Activated CD8-positive, alpha-beta memory T cell treated with anti-CD3 and anti-CD28 coated beads, Interleukin-2, amount 50 U/mL, for 24 hours (primary cell): ENCODE data around the gene STAT1.

ENCODE experiments used
- DNase-seq: peaks from one replicate; pipeline ENCODE4 v3.0.0-alpha.2; 2020; ENCODE audit errors: extremely low read depth

The STAT1 gene

DNA sequence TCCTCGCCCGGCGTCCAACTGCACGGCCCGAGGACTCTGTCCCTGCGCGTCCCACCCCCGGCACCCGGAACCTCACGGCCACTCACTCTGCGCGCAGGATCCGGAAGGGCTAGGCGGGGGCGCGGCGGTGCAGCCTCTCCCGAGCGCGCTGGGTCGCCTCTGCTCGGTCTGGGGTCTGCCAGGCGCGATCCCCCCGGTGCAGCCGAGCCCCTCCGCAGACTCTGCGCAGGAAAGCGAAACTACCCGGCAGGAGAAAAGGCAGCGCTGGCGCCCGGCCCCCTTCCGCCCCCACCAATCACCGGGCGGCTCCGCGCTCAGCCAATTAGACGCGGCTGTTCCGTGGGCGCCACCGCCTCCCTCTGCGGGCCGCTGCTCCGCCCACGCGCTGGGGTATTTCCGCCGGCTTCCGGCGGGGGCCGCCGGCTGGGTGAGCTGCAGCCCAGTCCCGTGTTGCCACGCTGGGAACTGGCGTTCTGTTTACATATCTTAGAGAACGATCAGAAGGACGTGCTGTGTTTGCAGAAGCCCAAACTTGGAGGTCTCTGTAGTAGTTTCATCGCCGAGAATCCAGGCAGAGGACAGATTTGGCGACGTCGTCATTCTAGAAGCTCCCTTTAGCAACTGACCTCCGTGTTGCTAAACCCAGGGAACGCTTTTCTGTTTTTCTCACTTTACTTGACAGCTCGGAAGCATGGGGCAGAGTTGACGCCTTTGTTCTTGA lies at the start of gene STAT1:
Gene STAT1 (minus strand): TSS at position 240 of the 721 bp plus-strand sequence. CDS start 4,168 bp downstream, outside the sequence.
- DNase-seq: peak; percentile 86

DNA sequence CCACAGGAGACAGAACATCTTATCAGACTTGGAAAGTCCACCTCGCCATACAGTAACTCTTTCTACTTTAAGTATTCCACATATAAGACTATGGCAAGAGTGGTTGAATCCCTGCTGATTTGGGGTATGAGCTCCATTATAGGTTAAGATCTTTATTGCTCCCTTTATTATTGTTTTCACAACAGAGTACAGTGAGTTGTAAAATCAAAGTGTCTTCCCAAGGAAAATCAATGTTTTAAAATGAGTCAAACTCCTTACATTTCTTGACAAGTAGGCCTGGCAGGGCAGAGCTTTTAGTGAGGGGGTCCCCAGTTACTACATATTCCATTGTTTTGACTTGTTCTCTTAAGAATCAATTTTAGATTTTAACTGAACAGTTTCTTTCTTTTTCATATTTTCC lies 49.6 kb upstream of the STAT1 start:
- DNase-seq: no peak

DNA sequence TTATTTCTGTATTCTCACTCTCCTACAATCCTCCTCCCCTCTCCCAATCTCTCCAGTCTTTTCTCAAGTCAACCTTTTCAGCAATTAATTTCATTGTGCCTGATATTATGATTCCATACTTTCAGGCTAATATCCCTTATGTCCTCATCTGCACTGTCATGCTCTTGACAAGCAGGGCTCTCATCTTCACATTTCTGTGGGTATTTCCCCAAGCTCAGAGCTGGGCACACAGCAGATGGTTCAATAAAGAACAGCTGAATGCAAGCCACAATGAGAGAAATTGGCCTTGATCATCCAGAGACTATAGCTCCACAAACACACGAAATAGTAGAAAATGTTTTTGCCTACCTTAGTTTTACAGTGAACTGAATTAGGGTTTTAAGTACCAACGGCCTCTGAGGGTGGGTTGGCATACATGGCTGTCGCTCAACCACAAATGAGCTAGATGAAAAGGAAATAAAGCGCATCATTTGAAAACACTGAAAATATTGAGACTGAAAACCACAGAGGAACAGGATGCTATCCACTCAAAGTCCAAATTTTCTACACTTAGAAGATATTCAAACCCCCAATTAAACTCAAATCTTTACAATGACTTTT lies 47.5 kb upstream of the STAT1 start:
- no peak for DNase-seq

DNA sequence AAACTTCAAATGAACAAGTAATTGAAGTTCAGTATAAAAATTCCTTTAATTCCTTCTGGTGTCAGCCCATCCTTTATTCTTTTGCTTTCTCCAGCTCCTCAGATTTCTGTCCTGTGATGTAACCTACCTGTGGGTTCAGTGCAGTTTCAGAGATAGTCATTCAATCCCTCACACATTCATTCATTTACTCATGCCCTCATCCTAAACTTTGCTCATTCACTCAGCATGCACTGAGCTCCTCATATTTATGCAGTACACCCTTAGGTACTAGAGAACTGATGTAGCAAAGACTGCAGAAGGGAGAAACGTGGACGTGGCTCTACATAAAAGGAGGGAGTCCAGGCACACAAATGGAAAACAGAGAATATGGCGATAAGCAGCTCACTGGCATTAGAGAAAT lies 45.3 kb upstream of the STAT1 start:
- no peak for DNase-seq

DNA sequence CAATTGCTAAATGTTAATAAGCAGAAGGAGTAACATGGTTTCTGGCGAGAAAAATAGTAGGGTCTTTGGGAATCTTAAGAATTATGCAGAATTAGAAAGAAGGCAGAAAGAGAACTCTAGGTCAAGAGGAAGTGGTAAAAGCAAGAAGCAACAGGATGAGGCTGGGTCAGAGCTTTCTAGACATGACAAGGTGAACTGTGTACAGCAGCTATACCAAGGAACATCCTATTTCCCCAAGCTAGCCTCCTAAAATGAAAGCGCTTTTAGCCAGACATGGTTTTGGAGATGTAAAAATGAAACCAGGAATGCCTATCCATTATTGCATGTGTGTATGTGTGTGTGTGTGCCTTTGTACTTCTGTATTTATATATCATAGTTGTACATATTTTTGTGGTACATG lies 42.3 kb upstream of the STAT1 start:
- no peak for DNase-seq

DNA sequence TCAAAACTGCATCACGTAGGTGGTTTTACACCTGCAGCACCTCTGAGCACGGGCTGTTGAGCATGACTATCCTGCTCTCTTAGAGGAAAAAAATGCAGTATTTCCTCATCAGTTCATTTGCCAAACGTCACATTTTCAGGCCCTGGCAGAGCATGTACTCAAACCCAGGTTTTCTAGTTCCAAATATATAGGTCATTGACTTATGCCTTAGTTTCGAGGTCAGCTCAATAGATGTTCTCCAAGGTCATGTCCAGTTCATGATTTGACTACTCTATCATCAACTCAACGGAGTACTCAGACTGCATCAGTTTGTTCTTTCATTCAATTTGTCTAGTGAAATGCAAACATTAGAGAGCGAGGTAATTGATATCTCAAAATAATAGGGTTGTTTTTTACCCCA lies 39.3 kb upstream of the STAT1 start:
- no peak for DNase-seq

DNA sequence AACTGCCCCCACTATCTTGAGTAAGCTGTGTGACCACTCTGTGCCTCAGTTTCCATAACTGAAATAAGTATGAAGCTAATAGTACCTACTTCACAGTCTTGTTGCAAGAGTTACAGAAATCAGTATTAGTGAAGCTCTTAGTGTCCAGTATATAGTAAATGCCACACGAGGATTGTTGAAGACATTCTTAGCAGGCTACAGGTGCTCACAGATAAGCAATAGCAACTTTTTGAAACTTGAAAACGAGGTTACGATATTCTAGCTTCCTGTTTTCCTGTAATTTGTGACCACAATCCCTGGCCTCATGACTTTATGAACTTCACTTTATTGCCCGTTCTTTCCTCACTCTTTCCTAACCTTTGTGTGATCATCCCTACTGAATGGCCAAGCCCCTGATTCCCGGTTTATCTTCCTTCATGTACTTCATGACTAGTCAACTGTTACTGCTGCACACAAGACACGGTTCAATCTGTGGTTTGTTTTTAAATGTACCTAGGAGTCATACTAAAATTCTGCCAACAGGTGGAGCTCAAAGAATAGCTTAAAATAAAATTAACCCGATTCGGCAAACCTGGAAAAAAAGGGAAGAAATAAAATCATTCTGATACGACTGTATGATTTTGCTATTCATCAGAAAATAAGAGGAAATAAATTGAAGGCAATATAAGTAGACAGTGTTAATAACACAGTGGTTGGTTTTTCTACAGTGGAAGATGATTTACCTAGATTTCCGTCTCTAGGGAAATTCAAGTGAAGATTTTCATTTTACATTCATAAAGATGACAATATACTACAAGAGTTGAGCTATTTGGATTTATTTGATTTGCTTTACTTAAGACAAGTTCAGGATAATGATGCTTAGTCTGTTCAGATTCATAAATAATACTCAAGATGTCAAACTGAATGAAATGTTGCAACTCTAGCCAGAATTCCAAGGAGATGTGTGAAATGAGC lies 38.1 kb upstream of the STAT1 start:
- DNase-seq: no peak

DNA sequence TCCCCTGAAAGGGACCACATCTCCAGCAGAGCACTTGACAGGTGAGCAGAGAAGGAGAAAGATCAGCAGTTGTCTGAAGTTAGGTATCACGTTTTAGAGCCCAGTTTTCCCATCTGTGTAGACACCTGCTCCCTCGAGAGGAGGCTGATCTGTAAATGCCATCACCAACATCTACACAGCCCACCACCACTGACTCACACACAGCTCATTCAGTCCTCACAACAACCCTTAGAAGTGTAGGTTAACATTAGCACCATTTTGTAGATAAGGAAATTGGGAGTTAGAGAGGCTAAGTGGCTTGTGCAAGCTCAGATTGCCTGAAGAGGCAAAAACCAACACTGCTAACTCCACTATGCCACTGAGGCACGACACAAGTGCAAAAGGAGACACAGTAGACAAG lies 37.2 kb upstream of the STAT1 start:
- no peak for DNase-seq

DNA sequence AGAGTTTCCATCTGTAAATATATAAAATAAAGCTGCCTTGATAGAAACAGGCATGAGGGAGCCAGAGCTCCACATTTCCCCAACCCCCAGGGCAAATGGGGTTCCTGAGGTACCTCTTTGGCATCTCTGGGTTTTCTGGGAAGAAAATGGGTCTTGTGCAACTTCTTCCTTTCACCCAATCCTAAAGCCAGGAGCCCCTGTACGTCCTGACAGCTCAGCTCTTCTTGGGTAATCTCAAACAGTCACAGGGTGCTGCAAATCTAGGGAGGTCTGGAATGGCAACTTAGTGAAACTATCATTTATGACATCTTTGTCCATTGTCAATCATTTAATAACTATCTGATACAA lies 36.6 kb upstream of the STAT1 start:
- DNase-seq: no peak

DNA sequence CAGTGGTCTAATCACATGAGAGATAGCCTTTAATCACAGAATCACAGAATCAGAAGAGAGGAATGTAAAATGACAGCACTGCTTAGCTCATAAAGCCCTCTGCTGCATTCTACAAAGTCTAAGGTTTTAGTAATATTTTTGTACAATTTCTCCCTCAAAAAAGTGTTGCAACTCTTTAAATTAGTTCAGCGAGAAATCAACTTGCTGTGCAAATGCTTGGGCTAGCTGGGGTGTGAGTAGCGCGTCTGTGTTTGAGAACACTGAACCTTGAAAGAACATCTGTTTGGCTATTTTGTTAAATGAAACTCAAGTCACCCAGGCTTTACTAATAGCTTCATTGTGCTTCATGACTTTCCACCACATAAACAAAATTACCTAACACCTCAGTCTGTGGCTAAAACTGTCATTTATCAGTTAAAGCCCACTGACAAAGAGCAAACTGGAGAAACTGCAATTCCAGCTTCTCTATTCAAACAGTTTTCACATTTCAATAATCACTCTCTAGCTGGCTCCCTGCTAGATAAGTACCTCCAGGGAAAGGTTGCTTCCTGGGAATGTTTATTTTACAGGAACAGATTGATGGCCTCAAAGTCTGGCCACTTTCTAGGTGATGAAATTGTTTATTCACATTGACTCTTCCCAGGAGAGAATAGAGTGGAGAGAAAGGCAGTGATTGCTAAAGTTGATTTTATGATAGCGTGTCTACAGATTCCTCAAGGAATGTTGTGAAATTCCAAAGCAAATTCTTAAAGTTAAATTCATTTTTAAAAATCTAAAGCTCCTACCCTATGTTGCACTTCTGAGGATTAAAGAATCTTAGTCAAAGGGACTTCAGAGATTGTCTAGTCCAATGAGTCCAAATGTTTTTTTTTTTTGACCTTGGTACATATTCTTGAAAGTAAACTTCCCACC lies 36.0 kb upstream of the STAT1 start:
- DNase-seq: no peak

DNA sequence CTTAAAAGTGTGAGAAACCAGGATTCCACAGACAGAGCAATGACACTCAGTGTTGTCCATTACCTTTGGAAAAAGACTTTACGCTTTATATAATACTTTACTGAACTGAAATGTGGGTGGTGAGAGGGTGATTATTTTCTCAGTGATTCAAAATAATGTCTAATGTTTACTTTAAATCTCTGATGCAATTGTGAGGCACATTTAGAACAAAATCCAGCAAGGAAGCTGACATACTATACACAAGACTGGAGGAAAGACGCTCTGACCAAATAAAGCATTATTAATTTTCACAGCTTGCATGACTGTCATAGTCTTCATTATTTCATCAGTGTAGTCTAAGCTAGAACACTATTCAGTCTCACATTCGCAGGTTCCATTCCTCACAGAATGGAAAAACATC lies 34.1 kb upstream of the STAT1 start:
- no peak for DNase-seq

DNA sequence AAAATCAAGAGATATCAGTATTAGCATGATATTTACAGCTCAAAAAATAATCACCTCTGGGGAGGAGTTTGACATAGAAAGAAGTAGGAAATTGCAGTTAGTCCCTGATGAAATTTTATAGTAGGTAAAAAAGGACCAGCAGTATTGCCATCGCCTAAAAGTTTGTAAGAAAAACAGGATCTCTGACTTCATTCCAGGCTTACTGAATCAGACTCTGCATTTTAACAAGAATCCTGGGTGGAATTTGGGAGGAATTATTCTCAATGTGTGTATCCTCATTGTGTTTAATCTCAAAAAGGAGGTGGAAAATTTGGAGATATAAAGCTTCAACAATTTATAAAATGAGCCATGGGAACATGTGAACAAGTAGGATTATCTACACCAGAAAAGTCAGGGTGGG lies 31.2 kb upstream of the STAT1 start:
- DNase-seq: no peak

DNA sequence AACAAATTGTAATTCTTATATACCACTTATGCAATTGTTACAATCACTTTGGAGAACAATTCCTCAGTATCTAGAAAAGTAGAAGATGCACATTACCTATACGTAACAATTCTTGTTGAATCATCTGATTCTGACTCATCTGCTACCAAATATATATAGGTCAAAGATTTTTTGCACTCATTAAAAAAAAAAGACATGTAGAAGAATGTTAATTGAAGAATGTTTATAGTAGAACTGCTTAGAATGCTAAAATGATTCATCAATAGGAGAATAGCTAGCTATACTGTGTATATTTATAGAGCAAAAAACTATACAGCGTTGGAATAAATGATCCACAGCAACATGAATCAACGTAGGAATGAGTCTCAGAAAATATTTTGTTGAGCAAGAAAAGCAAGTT lies 29.5 kb upstream of the STAT1 start:
- DNase-seq: no peak

DNA sequence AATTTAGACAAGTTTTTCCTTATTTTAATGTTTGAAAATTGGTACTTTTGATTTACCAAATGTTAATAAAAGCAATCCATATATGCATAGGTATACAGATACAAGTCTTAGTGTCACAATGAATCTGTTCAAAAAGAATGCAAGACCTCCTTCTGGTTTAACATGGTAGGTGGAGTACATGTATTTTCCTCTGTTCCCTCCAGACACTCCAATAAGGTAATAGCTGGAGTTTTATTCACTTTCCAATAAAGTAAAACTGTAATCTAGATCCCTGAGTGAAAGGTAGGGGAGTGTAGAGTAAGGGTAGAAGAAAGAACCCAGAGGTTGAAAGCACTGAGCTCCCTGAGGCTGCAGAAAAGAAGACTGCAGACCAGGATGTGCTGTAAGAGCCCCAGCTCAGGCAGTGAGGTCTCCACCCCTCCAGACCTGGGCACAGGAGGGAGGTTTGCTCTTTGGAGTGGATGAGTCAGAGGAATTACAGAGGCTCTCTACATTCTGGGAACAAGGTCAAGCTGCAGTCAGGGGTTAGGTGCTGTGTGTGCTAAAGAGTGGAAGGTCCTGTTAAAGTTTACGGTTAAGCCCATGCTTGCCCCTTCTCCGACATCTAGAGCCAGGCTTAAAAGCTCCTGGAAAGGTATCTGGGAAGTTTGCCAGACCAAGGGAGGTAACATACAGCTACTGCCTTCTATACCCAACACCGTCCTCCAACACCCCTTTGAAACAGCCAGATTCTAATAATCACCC lies 27.6 kb upstream of the STAT1 start:
- DNase-seq: no peak

DNA sequence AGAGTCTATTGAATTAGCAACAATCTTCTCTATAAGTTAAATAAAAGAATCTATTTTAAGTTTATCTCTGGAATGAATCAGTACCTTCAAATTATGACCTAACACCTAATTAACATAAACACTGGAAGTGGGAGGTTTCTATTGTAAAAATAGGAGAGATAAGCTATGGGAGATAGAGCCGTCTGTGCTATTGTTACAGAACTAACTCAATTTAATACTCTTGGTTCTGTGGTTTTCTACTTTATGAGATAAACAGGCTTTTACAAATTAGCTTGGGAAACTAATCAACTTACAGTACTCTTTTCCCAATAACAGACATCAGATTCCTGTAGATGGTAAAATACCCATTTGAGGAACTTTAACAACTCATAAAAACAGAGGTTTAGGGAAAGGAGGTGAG lies 25.6 kb upstream of the STAT1 start:
- DNase-seq: no peak

DNA sequence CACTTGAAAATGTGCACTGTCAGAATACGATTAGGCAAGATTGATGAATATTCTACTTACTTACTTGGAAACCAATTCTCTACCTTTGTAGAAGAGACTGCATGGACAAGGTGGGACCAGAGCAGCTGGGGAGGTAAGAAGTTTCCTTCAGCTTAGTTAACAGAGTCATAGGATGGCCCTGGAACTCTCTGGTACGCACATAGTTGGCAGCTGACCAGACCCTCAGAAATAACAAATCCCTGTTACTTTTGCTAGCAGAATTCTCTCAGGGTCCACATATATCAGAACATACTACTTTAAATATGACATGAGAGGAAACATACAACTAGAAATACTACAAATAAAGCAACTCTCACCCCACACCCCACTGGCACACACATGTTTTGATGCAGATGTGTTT lies 24.8 kb upstream of the STAT1 start:
- no peak for DNase-seq

DNA sequence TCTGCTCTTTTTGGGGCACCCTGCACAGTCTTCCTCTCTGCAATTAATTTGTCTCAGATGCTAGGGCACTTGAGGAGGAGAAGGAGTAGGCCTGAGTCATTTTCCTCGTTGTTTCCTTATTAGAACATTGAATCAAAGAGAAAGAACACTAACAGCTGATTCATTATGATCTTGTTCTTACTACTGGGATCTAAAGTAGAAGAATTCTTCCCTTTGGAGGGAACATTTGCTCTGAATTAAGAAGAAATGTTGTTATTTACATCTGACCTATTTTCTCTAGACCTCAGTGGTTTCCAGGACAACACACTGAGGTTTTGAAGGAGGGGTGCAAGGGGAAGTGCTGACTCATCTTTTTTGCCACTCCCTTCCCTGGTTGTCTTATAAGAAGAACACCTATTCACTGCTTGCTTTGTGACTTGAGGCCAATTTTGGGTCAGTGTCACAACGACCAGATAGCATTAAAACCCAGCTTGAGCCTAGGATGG lies 24.3 kb upstream of the STAT1 start:
- DNase-seq: no peak

DNA sequence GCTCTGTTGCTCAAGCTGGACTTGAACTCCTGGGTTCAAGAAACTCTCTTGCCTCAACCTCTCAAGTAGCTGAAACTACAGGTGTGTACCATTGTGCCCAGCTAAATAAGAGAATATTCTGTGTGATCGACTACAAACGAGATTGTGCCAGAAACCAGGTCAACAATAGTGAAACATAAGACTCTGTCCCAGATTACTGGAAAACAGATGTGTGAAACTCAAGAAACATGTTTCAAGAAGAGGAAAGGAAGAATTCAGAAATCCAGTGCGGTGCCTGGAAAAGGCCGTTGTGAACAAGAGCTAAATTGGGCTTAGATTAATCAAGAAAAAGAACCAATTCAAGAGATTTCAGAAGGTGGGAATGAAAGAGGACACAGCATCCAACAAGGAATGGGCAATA lies 23.4 kb upstream of the STAT1 start:
- no peak for DNase-seq

DNA sequence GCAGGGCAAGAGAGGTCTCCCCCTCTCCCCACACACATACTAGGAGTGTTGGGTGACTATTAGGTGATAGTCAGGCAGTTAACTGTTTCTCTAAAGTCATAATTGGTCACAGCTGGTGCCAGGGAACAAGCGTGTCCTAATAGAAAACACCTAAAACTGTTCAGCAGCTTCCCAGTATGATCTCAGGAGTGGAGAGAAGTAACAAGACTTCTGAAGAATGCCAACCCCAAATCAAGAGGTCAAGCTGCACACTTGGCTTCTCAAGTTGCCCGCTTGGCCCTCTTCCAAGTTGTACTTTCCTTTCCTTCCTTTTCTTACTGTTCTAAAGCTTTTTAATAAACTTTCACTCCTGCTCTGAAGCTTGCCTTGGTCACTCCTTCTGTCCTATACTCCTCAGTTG lies 22.4 kb upstream of the STAT1 start:
- no peak for DNase-seq

DNA sequence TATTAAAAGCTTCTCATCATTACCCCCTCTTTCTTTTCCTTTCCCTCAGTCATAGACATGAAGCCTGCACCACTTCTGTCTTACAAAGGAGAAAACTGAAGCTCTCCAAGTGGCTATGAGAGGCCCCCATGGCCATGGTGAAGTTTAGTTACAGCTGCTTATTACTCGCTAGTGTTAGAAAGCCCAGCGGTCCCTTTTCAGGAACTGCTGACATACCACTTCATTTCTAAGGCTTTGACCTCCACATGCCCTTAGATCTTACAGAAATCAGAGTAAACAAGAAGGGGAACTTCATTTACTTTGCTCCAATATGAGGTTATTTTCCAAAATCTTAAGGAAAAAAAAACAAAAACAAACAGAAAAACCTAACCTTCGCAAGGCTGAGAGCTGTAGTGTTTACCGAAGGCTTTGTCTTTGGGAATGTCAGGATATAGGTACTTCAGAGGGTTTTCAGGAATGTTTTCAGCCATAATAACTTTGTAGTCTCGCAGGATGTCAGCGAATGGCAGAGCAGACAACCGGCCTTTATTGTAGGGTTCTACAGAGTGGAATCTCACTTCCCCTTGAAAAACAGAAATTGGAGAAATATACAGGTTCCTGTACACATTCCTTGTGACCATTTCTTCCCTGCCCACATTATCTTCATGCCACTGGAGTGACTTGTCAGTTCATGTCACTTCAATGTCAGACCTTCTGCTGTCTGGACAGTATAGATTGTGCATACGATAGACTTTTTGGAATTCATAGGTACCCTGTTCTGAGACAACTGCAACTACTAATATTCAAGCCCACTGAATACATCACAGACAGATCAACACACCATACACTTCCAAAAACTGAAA lies 18.8 kb upstream of the STAT1 start:
- no peak for DNase-seq
